HUES48 (cell line): ENCODE measurements around the gene UNC5CL.
A peak's percentile ranks its signal among the peaks of the same experiment; 100 is the strongest.

Experiments
- H3K27ac ChIP-seq: one replicate; pipeline ENCODE4 v1.7.0; 2013; ENCODE audit warnings: low read depth, low read length, inconsistent platforms
- H3K27me3 ChIP-seq: 2 replicates; pipeline ENCODE4 v1.6.1; 2013; ENCODE audit warnings: mild to moderate bottlenecking, low read length; ENCODE audit not compliant: control insufficient read depth, insufficient read depth
- H3K36me3 ChIP-seq: 2 replicates; pipeline ENCODE4 v1.6.1; 2013; ENCODE audit warnings: low read length; ENCODE audit not compliant: control insufficient read depth, insufficient read depth
- H3K4me1 ChIP-seq: 2 replicates; pipeline ENCODE4 v1.6.1; 2013; ENCODE audit warnings: mild to moderate bottlenecking, low read length; ENCODE audit not compliant: control insufficient read depth, insufficient read depth
- H3K4me3 ChIP-seq: 2 replicates; pipeline ENCODE4 v1.5.1; 2013; ENCODE audit warnings: mild to moderate bottlenecking, low read depth, low read length
- H3K9ac ChIP-seq: 2 replicates; pipeline ENCODE4 v1.6.1; 2013; ENCODE audit warnings: mild to moderate bottlenecking, low read depth, low read length, moderate library complexity
- H3K9me3 ChIP-seq: 2 replicates; pipeline ENCODE4 v1.6.1; 2013; ENCODE audit warnings: low read length; ENCODE audit not compliant: control insufficient read depth, insufficient read depth

UNC5CL gene

DNA sequence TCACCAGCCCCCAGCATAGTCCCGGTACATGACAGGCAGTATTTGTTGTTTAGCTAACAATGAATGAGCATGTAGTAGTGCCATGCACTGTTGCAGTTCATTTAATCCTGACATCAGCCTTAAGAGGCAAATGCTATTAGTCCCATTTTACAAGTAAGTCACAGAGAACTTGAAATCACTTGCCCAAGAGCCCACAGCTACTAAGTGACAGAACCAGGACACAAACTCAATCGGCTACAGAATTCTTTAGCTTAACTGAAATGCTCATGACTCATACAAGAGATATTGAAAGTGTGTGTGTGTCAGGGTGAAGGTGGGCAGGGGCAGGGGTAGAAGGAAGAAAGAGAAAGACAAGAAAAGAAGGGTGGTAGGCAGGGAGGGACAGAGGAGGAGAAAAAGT is 52.7 kb downstream of the UNC5CL start:
- Histone ChIP-seq H3K27me3 (no peaks in the 10 kb centered on the region), H3K4me3 (no peak overlapping the region), H3K9me3 (no peaks in the 10 kb centered on the region), H3K27ac (no peak overlapping the region), H3K36me3 (no peaks in the 10 kb centered on the region), H3K4me1 (peaks cover 17% of the 10 kb centered on the region), H3K9ac (no peak overlapping the region)

DNA sequence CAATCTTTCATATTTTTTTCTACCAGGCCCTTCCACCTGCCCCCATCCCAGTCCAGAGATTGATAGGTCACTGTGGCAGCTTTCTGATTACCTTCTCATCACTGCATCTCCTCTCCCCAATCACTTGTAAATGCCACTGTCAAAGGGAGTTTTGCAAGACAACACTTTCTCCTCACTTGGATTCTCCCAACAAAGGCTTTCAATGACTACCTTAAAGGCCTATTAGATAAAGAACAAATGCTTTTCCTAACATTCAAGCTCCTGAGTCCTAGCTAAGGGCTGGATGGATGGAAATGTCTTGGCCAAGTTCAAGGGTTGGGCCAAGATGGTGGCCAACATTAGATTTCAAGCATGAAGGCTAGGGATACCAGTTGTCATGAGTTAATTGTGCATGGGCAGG is 55.3 kb downstream of the UNC5CL start:
- Histone ChIP-seq H3K36me3 (no peaks in the 10 kb centered on the region), H3K9me3 (no peaks in the 10 kb centered on the region), H3K4me3 (peak overlapping the region; percentile 43), H3K9ac (no peak overlapping the region), H3K4me1 (peaks cover 17% of the 10 kb centered on the region), H3K27ac (peak overlapping the region; percentile 47), H3K27me3 (no peaks in the 10 kb centered on the region; the same call in 1 of the 2 replicates)

DNA sequence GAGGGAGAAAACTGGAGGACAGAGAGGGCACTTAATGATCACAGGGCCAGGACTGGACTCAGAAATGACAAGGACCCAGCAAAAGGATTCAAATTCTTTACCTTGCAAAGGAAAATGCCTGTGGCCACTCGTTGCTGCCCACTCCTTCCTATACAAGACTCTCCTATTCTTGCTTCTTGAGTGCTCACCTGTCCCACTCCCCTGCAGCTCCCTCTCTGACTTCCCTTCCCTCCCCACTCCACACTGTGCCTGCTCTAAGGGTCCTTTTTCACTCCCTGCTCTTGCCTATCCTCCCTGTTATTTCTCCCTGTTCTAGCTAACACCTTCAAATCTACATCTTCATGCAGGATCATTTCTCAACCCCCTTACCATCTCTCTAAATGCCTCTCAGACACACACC is 56.1 kb downstream of the UNC5CL start:
- H3K9me3 ChIP-seq = no peaks in the 10 kb centered on the region
- H3K27ac ChIP-seq = no peak overlapping the region
- H3K9ac ChIP-seq = no peak overlapping the region
- H3K4me1 ChIP-seq = peaks cover 17% of the 10 kb centered on the region
- no peaks in the 10 kb centered on the region; the same call in 1 of the 2 replicates for H3K27me3 ChIP-seq
- no peak overlapping the region for H3K4me3 ChIP-seq
- H3K36me3 ChIP-seq = no peaks in the 10 kb centered on the region

DNA sequence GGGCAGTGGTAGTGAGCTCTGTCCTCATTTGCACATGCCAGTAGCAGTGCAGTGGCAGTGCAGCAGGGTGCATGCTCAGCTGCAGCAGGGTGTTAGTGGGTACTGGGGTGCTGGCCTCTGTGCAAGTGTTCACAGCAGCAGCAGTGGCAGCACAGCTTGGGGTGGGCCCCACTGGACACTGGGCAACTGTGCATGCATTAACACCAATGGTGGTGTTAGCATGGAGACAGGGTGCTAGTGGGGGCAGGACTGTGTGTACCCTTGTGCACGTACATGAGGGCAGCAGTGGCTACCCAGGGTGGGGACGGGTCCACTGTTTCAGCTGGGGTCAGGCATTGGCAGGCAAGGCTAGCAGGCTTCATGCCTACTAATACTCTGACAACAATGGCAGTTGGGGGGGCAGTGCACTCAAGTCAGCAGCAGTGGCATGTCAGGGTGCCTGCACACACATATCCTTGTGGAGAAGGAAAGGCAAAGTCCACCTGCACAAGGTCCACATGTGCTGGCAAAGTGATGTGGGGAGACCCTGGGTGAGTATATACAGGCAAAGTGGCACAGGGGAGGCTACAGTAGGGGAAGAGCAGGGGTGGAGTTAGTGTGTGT is 60.2 kb downstream of the UNC5CL start:
- no peaks in the 10 kb centered on the region for H3K9me3 ChIP-seq
- H3K36me3 ChIP-seq = no peaks in the 10 kb centered on the region
- no peak overlapping the region for H3K4me3 ChIP-seq
- H3K9ac ChIP-seq = no peak overlapping the region
- no peak overlapping the region for H3K27ac ChIP-seq
- peaks cover 10% of the 10 kb centered on the region for H3K4me1 ChIP-seq
- H3K27me3 ChIP-seq = no peaks in the 10 kb centered on the region; the same call in 1 of the 2 replicates

DNA sequence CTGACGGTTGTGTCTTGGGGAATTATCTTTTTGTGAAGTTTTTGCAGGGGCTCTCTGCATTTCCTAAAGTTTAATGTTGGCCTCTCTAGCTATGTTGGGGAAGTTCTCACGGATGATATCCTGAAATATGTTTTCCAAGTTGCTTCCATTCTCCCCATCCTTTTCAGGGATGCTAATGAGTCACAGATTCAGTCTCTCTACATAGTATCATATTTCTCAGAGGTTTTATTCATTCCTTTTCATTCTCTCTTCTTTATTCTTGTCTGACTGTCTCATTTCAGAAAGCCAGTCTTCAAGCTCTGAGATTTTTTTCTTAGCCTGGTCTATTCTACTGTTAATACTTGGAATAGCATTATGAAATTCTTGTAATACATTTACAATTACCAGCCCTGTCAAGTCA is 61.3 kb downstream of the UNC5CL start:
- Histone ChIP-seq H3K4me3 (no peak overlapping the region), H3K27me3 (no peaks in the 10 kb centered on the region; the same call in 1 of the 2 replicates), H3K36me3 (no peaks in the 10 kb centered on the region), H3K27ac (no peak overlapping the region), H3K4me1 (0 out of 2 replicates have a peak, but pooled peaks cover 1% of the 10 kb centered on the region), H3K9ac (no peak overlapping the region), H3K9me3 (no peaks in the 10 kb centered on the region)

DNA sequence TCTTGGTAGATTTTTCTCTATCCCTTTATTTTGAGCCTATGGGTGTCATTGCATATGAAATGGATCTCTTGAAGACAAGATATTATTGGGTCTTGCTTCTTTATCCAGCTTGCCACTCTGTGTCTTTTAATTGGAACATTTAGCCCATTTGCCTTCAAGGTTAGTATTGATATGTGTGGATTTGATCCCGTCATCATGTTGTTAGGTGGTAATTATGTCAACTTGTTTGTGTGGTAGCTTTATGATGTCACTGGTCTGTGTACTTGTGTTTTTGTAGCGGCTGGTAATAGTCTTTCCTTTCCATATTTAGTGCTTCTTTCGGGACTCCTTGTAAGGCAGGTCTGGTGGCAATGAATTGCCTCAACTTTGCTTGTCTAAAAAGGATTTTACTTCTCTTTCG is 61.9 kb downstream of the UNC5CL start:
- Histone ChIP-seq H3K9me3 (no peaks in the 10 kb centered on the region), H3K4me3 (no peak overlapping the region), H3K36me3 (no peaks in the 10 kb centered on the region), H3K4me1 (0 out of 2 replicates have a peak, but pooled peaks cover 4% of the 10 kb centered on the region), H3K27ac (no peak overlapping the region), H3K9ac (no peak overlapping the region), H3K27me3 (no peaks in the 10 kb centered on the region; the same call in 1 of the 2 replicates)
